Thoracic aorta (tissue), 2 donors: Measurements from ENCODE around the gene LTA4H. TPM values are rescaled to one million over a fixed set of nuclear protein-coding genes. Genes with fewer than 3 reads are reported as not detected.

Experiments
- ATAC-seq: fragments of 150-250 bp; one replicate; pipeline ENCODE4 v1.8.0; 2017; ENCODE audit warnings: low read depth; ENCODE audit not compliant: insufficient number of reproducible peaks, low FRiP score
- DNase-seq: peaks from one replicate; pipeline ENCODE4 v3.0.0-alpha.2; 2020; ENCODE audit warnings: low spot score
- H3K27ac ChIP-seq, 2 donors: fragments of 200-600 bp; sonication (generic); 1 replicate in 1 of 2; 2 replicates in 1 of 2; pipeline ENCODE4 v1.5.1; 2016; ENCODE audit warnings: mild to moderate bottlenecking in 2 of 2, moderate library complexity in 2 of 2
- H3K27me3 ChIP-seq: fragments of 200-600 bp; sonication (generic); replicated peaks from 2 replicates; pipeline ENCODE4 v1.6.0; 2016; ENCODE audit warnings: mild to moderate bottlenecking; ENCODE audit not compliant: insufficient read depth
- H3K36me3 ChIP-seq: fragments of 200-600 bp; sonication (generic); one replicate; pipeline ENCODE4 v1.5.1; 2016
- H3K4me1 ChIP-seq, 2 donors: fragments of 200-600 bp; sonication (generic); 1 replicate in 1 of 2; 2 replicates in 1 of 2; pipeline versions ENCODE4 v1.5.1 to v1.6.0; 2016; ENCODE audit warnings: low read depth in 2 of 2, mild to moderate bottlenecking in 1 of 2; ENCODE audit not compliant: control insufficient read depth in 1 of 2
- H3K4me3 ChIP-seq: fragments of 200-600 bp; sonication (generic); 2 replicates; pipeline ENCODE4 v1.5.1; 2016; ENCODE audit warnings: mild to moderate bottlenecking
- H3K9me3 ChIP-seq: fragments of 200-600 bp; sonication (generic); 2 replicates; pipeline ENCODE4 v1.5.1; 2016
- total RNA-seq, 2 donors: library from RNA; depleted of rRNA; stranded (reverse); fragments of >200 nt; gene quantifications; one replicate each; pipeline versions ENCODE4 v1.1.0 to v1.2.3, GENCODE V29; 2016
- TF ChIP-seq, protein P1 (sequence below): fragments of 200-600 bp; sonication (generic); IDR thresholded peaks from one replicate; pipeline ENCODE4 v1.5.1; 2019; ENCODE audit warnings: antibody characterized with exemption

The LTA4H gene
- total RNA-seq, 2 donors from 2014 or later: 39.9 to 68.5 TPM

DNA sequence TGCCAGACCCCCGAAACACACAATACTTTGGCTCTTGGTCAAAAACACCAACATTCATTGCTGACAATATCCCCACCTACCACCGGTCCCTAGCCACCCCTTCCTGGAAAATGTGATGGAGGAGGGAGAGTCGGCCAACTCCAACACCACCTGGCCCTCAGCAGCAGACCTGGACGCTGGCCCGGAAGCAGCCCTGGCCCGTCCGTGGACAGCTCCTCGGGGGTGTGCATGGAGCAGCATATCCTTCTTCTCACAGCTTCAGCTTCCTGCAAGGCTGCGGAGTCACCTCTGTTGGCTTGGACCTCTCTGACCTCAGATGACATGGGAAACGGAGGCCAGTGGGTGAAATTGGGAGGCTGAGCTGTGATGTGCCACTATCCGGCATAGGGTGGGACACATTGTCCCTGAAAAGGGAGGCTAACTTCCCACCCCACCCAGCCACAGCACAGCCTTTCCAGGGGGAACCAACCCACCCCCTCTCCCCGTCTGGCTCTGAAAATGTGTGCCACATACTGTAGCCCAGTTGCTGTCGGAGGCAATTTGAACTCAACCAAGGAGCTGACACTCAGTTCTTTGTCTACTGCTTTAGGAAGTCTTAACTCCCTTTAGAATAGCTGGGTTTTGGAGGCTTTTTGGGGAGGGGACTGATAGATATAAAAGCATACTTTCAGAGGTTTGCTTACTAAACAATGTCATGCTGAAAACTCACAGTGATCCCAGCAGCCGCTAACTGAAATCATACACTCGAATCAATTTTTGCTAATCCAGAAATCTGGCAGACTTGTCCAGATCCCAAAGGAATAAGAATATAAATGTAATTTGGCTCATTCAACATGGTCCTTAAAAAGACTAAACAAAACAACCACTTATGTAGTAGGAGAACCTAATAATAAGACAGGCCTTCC is 43.1 kb upstream of the LTA4H start:
- no peaks in the 10 kb centered on the region for H3K9me3 ChIP-seq
- no peaks in the 10 kb centered on the region for H3K27me3 ChIP-seq
- peaks cover 3 to 17% of the 10 kb centered on the region in 2 donors for H3K4me1 ChIP-seq
- no peaks in the 10 kb centered on the region for H3K36me3 ChIP-seq
- ATAC-seq (peak; percentile 35), DNase-seq (no peak)
- H3K27ac ChIP-seq: peak overlapping the region in 1 of 2 donors; percentile 15
- TF ChIP-seq, protein P1, sequence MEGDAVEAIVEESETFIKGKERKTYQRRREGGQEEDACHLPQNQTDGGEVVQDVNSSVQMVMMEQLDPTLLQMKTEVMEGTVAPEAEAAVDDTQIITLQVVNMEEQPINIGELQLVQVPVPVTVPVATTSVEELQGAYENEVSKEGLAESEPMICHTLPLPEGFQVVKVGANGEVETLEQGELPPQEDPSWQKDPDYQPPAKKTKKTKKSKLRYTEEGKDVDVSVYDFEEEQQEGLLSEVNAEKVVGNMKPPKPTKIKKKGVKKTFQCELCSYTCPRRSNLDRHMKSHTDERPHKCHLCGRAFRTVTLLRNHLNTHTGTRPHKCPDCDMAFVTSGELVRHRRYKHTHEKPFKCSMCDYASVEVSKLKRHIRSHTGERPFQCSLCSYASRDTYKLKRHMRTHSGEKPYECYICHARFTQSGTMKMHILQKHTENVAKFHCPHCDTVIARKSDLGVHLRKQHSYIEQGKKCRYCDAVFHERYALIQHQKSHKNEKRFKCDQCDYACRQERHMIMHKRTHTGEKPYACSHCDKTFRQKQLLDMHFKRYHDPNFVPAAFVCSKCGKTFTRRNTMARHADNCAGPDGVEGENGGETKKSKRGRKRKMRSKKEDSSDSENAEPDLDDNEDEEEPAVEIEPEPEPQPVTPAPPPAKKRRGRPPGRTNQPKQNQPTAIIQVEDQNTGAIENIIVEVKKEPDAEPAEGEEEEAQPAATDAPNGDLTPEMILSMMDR: no peak
- H3K4me3 ChIP-seq: peak overlapping the region; percentile 33

DNA sequence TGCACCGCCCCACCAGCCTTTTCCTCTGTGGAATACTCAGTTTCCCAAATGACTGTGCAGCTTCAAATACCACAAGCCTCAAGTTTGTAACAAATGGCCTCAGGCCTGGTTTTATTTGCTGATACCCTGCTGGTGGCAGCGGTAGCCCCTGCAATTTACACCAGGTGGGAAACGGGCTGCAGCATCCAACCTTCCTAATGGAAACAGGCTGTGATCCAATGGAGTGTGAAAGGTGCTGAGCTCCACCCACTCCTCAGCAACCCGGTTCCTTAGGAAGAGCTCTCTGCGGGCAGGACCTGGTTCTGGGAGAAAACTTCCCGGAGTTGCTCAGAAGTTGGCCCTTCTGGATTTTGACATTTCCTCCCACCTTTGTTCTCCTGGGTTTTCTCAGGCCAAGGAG is 41.7 kb upstream of the LTA4H start:
- Histone ChIP-seq H3K27ac (no peak overlapping the region), H3K27me3 (no peaks in the 10 kb centered on the region), H3K4me1 (peaks cover 3 to 17% of the 10 kb centered on the region in 2 donors), H3K36me3 (no peaks in the 10 kb centered on the region), H3K9me3 (no peaks in the 10 kb centered on the region), H3K4me3 (no peak overlapping the region)
- TF ChIP-seq, protein P1: no peak
- DNase-seq (no peak), ATAC-seq (no peak)

DNA sequence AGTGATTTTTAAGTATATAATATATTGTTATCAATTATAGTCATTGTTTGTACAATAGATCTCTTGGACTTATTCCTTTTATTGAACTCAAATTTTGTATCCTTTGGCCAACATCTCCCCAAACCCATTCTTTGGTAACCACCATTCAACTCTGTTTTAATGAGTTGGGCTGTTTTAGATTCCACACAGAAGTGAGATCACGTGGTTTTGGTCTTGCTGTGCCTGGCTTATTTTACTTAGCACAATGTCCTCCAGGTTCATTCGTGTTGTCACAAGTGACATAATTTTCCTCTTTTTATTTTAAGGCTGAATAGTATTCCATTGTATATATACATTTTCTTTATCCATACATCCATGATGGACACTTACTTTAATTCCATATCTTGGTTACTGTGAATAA is 40.2 kb upstream of the LTA4H start:
- TF ChIP-seq, protein P1: no peak
- Histone ChIP-seq H3K4me3 (no peak overlapping the region), H3K9me3 (no peaks in the 10 kb centered on the region), H3K36me3 (no peaks in the 10 kb centered on the region), H3K4me1 (peaks cover 3 to 17% of the 10 kb centered on the region in 2 donors), H3K27ac (no peak overlapping the region), H3K27me3 (no peaks in the 10 kb centered on the region)
- no peak for DNase-seq
- ATAC-seq: no peak

DNA sequence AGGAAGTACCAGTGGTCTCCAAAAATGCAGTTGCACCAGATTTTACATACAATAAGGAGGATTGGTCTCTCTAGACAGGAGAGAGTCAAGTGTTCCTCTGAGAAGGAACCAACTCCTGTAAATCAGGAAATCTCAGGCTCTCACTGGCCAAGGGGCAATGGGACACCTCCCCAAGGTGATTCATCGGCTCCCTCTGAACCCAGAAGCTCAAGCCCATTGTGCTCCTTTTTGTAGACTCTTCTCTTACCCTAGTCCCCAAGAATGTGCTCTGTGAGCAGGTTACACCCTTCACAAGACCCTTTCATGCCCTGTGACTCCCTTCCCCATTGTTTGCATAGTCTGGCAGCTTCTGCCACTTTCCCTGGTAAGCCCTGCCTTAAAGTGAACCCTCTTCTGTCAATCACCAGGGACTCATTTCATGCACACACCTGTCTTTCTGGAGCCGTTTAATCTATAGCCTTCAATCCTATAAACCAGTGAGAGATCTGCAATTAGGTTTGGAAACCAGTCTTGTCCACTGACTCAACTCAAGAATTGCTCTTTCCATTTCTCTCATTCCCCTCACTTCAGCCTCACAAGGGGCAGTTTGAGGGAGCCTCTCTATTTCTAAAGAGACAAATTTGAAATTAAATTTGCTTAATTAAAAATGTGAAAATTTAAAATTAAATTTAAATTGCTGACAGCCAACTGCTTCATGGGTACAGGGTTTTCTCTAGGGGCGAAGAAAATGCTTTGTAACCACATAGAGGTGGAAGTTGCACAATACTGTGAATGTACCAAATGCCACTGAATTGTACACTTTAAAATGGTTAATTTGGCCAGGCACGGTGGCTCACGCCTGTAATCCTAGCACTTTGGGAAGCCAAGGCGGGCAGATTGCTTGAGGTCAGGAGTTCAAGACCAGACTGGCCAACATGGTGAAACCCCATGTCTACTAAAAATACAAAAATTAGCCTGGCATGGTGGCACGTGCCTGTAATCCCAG is 38.3 kb upstream of the LTA4H start:
- TF ChIP-seq, protein P1: no peak
- peaks cover 2 to 8% of the 10 kb centered on the region in 2 donors for H3K4me1 ChIP-seq
- no peak for DNase-seq
- no peaks in the 10 kb centered on the region for H3K9me3 ChIP-seq
- H3K27me3 ChIP-seq: no peaks in the 10 kb centered on the region
- no peak overlapping the region for H3K27ac ChIP-seq
- no peaks in the 10 kb centered on the region for H3K36me3 ChIP-seq
- ATAC-seq: no peak
- no peak overlapping the region for H3K4me3 ChIP-seq
